Adrenal gland (tissue), 5 donors: Measurements from ENCODE around the gene F8A1.

Experiments
- CTCF ChIP-seq, 6 experiments: fragments of 450-650 bp in 4 of 6; fragments of 200-600 bp in 2 of 6; sonication (generic) in 1 of 6; IDR thresholded peaks; 1 replicate in 5 of 6; 2 replicates in 1 of 6; pipeline versions ENCODE4 v1.5.1 to v1.8.0; 2016 to 2021; ENCODE audit warnings: antibody characterized with exemption in 6 of 6, mild to moderate bottlenecking in 2 of 6, moderate library complexity in 1 of 6
- POLR2A ChIP-seq, 2 donors: fragments of 450-650 bp; IDR thresholded peaks; one replicate each; pipeline ENCODE4 v1.6.1; 2017; ENCODE audit warnings: antibody characterized with exemption in 2 of 2, mild to moderate bottlenecking in 2 of 2, moderate library complexity in 1 of 2
- donor health status: DM: no; HTN: no; CAD: no.

GRCh38 chrX:154840856-154841255 is 45.3 kb upstream of the F8A1 start:
- peak; percentile 15 to 68 (median 60) for TF ChIP-seq CTCF (IDR thresholded peaks at IDR 0.05)
- no peak for TF ChIP-seq POLR2A (IDR thresholded peaks at IDR 0.05)
